ENCODE results near the gene CEP41.

- no peak for TF ChIP-seq CTCF (IDR thresholded peaks at IDR 0.05; ENCODE audit: low read length)
- TF ChIP-seq EZH2 (optimal IDR thresholded peaks at IDR 0.05; ENCODE audit: low read depth, low read length), result no peak
- no peak for TF ChIP-seq EZH2phosphoT487 (IDR thresholded peaks at IDR 0.05; ENCODE audit: low read length)
These were observed 5.4 kb downstream of the CEP41 start for GRCh38 chr7:130435311-130435854.
